Amniotic epithelial cell (primary cell): ENCODE measurements around the gene ITGB1.
A peak's percentile ranks its signal among the peaks of the same experiment; 100 is the strongest.

Source experiments
- DNase-seq: peaks from one replicate; pipeline ENCODE4 v3.0.0-alpha.2; 2010; ENCODE audit warnings: low read depth

Gene ITGB1

GRCh38 chr10:32955299-32955772 lies 2.7 kb downstream of the ITGB1 start:
- DNase-seq: no peak

- DNase-seq: no peak
Measured at GRCh38 chr10:32954545-32955298, 3.3 kb downstream of the ITGB1 start.

- no peak for DNase-seq
Measured at GRCh38 chr10:32954080-32954479, 4.0 kb downstream of the ITGB1 start.

GRCh38 chr10:32953277-32953927 lies 4.6 kb downstream of the ITGB1 start:
- no peak for DNase-seq

GRCh38 chr10:32952541-32953276 lies 5.3 kb downstream of the ITGB1 start:
- no peak for DNase-seq

- DNase-seq: peak; percentile 58
Measured at GRCh38 chr10:32952094-32952493, 5.9 kb downstream of the ITGB1 start.

- DNase-seq: no peak
Measured at GRCh38 chr10:32951111-32951510, 6.9 kb downstream of the ITGB1 start.

- no peak for DNase-seq
Measured at GRCh38 chr10:32950591-32951108, 7.4 kb downstream of the ITGB1 start.

GRCh38 chr10:32949221-32949678 lies 8.8 kb downstream of the ITGB1 start:
- DNase-seq: peak; percentile 70

- DNase-seq: no peak
Measured at GRCh38 chr10:32948451-32948850, 9.6 kb downstream of the ITGB1 start.

GRCh38 chr10:32947586-32947985 lies 10.4 kb downstream of the ITGB1 start:
- no peak for DNase-seq

GRCh38 chr10:32946108-32946507 lies 11.9 kb downstream of the ITGB1 start:
- DNase-seq: no peak

- no peak for DNase-seq
Measured at GRCh38 chr10:32943854-32944661, 14.0 kb downstream of the ITGB1 start.

- DNase-seq: no peak
Measured at GRCh38 chr10:32943395-32943794, 14.6 kb downstream of the ITGB1 start.

- no peak for DNase-seq
Measured at GRCh38 chr10:32942081-32942480, 15.9 kb downstream of the ITGB1 start.

GRCh38 chr10:32941357-32941756 lies 16.7 kb downstream of the ITGB1 start:
- DNase-seq: no peak

- no peak for DNase-seq
Measured at GRCh38 chr10:32940321-32941301, 17.4 kb downstream of the ITGB1 start.

- no peak for DNase-seq
Measured at GRCh38 chr10:32939296-32940111, 18.5 kb downstream of the ITGB1 start.

- no peak for DNase-seq
Measured at GRCh38 chr10:32938554-32939061, 19.4 kb downstream of the ITGB1 start.
